A172 (cell line): ENCODE measurements around the gene SSTR3. TPM values are rescaled to one million over a fixed set of nuclear protein-coding genes. Genes with fewer than 3 reads are reported as not detected.
"Not testable (repeated sequence)": the region's sequence is repeated elsewhere in the genome, so short reads cannot be mapped to it uniquely, and the experiment has no call there.

Experiments used
- DNase-seq: peaks from one replicate; pipeline ENCODE4 v3.0.0-alpha.2; 2015; ENCODE audit warnings: low spot score
- total RNA-seq: library from RNA; depleted of rRNA; stranded (reverse); fragments of >200 nt; shearing (Covaris generic); gene quantifications from 2 replicates; pipeline ENCODE4 v1.2.3, GENCODE V29; 2014

The SSTR3 gene
- total RNA-seq, 1 experiment from 2014 or later, result not detected

DNA sequence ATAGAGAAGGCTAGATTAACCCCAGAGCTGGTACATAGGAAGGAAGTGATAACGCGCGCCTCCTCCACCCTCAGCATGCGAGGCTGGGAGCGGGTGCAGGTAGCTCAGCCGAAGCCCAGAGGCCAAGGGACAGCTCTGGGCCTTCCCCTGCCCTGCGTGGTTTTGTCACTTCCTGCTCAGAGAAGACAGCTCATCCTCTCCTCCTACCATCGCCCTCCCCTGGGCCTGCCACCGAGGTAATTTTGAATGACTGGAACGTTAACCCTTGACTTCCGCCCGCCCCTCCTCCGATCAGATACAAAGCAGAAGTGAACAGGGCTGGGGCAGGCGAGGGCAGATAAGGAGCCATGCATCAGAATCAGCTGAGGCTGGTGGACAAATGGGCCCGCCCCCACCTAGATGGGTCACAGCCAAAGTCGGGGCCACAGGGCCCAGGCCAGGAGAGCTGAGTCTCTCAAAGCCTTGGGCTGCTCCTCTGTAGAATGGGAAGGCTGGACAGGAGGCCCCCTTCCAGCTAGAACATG, 30.2 kb upstream of the SSTR3 start:
- peak; percentile 80 for DNase-seq

GRCh38 chr22:37241351-37242142, 29.3 kb upstream of the SSTR3 start:
- no peak for DNase-seq

DNA sequence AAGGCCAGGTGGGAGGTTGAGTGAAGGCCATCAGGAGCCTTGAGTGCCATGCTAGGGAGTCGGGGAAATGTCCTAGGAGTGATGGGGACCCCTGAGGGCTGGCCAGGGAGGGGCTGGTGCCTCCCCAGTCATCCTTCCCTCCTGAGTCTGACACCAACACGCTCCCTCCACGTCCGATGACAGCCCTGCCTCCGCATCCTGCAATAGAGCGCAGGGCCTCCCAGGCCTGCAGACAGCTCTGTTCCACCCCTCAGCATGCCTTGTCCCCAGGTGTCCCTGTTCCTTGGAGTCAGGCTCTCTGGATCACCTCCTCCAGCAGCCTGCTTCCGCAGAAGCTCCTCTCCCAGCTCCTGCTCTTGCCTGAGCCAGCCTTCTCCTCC, 28.7 kb upstream of the SSTR3 start:
- no peak for DNase-seq

DNA sequence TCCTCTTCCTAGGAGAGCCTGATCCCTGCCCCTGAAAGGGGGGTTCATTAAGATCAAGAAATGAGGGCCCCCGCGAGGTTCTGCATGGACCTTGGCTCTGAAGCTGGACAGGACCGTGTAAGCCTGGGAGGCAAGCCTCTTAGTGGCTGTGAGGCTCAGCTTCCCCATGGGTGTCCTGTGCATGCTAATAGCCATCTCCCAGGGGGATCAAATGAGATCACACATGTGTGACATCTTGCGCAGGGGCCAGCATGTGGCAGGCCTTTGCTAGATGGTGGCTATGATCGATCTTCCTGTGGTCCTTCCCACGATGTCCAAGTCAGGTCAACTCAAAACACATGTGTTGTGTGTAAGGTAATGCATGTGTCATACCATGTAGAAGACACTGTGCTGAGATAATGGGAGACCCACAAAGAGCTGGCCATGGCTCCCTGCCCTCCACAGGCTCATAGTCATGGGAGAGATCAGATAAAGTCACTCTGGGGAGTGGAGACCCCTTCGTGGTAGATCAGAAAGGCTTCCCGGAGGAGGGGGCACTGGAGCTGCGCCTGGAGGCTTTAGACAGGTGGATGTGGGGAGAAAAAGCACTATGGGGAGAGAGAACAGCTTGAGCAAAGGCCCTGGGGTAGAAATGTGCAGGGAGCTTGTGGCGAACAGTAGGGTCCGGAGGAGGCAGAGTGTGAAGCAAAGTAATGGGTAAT, 28.1 kb upstream of the SSTR3 start:
- no peak for DNase-seq

- no peak for DNase-seq
Measured at GRCh38 chr22:37239336-37240239, 27.3 kb upstream of the SSTR3 start.

- peak; percentile 32 for DNase-seq
Measured at GRCh38 chr22:37237371-37238268, 25.3 kb upstream of the SSTR3 start.

GRCh38 chr22:37235897-37236607, 23.8 kb upstream of the SSTR3 start:
- DNase-seq, result no peak

DNA sequence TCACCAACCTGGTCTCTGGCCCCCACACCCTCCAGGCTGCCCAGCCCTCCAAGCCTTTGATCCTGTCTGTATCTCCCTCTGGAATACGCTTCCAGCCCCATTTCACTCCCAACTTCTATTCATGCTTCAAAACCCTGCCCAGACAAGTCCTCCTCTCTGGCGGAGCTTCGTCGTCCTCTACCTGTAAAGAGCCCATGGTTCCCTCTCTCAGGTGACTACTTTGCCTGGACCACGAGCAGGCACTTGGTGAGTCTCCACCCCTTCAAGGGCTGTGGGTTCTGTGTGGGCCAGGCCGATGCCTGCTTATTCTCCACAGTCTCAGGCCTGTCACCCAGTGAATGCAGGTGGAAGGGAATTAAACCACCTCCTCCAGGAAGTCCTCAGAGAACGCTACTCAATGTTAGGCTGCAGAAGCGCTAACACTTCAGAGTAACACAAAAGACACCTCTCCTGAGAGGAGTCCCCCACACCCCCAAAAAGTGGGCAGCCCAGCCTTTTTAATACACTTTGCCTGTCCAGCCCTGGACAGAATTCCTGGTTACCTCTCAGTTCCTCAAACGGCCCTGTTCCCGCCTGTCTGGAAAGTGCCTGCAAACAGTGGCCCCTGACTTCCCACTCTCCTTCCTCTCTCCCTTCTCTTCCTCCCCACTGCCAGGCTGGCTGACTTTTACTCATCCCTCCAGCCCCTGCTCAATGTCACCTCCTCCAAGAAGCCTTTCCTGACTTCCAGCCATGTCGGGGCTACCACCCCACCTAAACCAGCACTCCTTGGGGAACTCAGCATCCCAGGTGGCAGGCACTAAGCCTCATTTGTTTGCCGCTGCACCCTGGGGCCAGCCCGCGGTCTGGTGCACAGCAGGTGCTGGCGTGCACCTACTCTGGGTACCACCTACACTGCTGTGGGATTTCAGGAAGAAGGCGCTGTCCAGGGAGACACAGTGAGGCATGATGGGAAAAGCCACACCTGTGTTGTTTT, 22.7 kb upstream of the SSTR3 start:
- no peak for DNase-seq

DNA sequence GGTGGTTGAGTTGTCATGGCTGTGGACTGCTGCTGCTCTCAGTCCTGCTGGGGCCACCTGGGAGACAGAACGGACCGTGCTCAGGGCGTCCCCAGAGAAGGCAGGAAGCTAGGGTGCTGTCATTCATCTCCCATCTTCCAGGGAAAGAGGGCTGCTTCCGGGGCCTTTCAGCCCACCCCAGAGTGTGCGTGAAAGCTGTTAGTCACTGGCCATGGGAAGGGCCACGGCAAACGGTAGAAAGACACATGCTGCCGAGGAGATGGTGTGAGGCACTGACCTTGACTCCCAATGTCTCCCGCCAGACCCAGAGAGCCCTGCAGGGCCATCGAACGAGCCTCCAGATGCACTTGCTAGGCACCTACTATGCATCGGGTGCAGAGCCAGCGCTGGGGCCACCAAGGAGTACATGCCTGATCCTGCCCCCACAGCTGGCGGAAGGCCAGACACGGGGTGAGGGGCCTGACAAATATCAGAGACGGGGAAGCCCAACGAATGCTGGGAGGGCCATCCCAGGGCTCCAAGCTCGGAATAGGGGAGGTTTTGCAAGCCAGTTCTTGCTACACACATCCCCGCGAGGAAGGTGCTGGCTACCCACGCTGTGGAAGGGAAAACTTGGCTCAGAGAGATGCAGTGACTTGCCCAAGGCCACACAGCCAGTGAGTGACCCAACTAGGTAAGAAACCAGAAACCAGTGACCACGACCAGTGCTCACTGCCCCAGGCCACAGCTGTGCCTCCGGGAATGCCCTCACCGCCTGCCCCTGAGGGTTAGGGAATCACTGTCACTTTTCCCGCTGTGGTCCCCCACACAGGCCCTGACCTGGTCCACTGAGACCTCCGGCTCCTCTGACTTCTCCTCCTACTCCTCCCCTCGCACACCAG, 21.7 kb upstream of the SSTR3 start:
- DNase-seq, result no peak

GRCh38 chr22:37233371-37233750, 21.1 kb upstream of the SSTR3 start:
- DNase-seq, result not testable (repeated sequence)

- DNase-seq, result no peak
Measured at GRCh38 chr22:37232140-37232998, 20.1 kb upstream of the SSTR3 start.

GRCh38 chr22:37231406-37232139, 19.3 kb upstream of the SSTR3 start:
- DNase-seq, result no peak

GRCh38 chr22:37230673-37231405, 18.6 kb upstream of the SSTR3 start:
- DNase-seq, result peak; percentile 54

DNA sequence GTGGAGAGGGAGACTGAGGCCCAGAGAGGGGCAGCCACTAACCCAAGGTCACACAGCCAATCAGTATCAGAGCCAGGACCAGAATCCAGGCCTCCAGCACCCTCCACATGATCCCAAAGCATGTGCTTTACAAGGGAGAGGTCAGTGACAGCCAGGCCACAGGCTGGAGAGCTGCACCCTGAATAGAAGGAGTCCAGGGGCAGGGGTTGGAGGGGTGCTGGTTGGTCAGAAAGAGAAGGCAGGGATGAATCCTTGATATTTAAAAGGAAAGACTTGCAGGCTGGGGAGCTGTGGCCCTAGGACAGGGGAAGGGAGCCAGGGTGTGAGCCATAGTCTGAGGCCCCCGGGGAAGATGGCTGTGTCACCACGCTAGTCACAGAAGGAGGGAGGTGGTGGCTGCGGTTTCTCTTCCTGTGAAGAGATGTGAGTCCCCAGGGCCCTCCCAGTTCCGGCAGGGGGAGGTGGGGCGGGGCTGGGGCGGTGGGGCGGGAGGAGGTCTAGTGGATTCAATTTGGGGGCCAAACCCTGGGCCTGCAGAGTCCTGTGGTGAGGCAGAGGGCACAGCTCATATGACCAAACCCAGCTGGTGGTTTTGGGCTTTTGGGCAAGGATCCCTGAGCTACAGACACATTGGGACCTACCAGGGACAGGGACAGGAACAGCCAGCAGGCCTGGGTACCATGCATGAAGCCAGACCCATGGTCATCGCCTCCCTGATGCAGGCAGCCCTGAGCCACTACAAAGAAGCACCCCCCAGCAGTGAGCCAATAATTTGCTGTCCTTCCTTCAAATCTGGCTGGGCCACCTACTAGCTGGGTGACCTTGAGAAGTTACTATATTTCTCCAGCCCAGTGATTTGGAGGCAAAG, 17.8 kb upstream of the SSTR3 start:
- peak; percentile 80 for DNase-seq
